T-helper 17 cell (primary cell): Measurements from ENCODE around the gene IPO13. TPM values are rescaled to one million over a fixed set of nuclear protein-coding genes. Genes with fewer than 3 reads are reported as not detected.

Source experiments
- ATAC-seq: fragments of 150-1000 bp; cut with Tn5 transposase; 2 replicates; pipeline ENCODE4 v1.10.0; 2021; ENCODE audit warnings: mild to moderate bottlenecking, moderate library complexity
- DNase-seq, 3 donors: peaks; one replicate each; pipeline versions ENCODE4 v3.0.0 to v3.0.0-alpha.2; 2020 to 2021
- H3K9me3 ChIP-seq: one replicate; pipeline ENCODE4 v1.7.0; 2013; ENCODE audit warnings: low read length, mild to moderate bottlenecking; ENCODE audit not compliant: control insufficient read depth, poor library complexity, severe bottlenecking
- H3K27ac Mint-ChIP-seq: one replicate; pipeline ENCODE4 v1.8.0; 2022; ENCODE audit warnings: mild to moderate bottlenecking, moderate library complexity, mixed read lengths
- H3K27me3 Mint-ChIP-seq: one replicate; pipeline ENCODE4 v1.8.0; 2022; ENCODE audit warnings: mixed read lengths
- H3K36me3 Mint-ChIP-seq: one replicate; pipeline ENCODE4 v1.8.0; 2022; ENCODE audit warnings: low read depth, mixed read lengths
- H3K4me1 Mint-ChIP-seq: one replicate; pipeline ENCODE4 v1.8.0; 2022; ENCODE audit warnings: mild to moderate bottlenecking, mixed read lengths
- H3K4me3 Mint-ChIP-seq: one replicate; pipeline ENCODE4 v1.8.0; 2022; ENCODE audit warnings: mild to moderate bottlenecking, moderate library complexity, mixed read lengths
- total RNA-seq, 4 donors: library from RNA in 2 of 4; stranded (reverse) in 2 of 4; gene quantifications; one replicate each; pipeline ENCODE4 v1.2.3 and lab custom pipeline; 2022 to 2026

The IPO13 gene
- total RNA-seq, 2 donors from 2014 or later: 10.6 to 12.5 TPM

- no peaks in the 10 kb centered on the region for H3K9me3 ChIP-seq
- Mint-ChIP-seq H3K36me3 (peaks cover 4% of the 10 kb centered on the region), H3K27ac (no peak overlapping the region), H3K4me3 (no peak overlapping the region), H3K27me3 (no peaks in the 10 kb centered on the region), H3K4me1 (peaks cover 20% of the 10 kb centered on the region)
- ATAC-seq (no peak), DNase-seq (no peak)
Observed at GRCh38 chr1:43985984-43986595, 39.3 kb downstream of the IPO13 start.

DNA sequence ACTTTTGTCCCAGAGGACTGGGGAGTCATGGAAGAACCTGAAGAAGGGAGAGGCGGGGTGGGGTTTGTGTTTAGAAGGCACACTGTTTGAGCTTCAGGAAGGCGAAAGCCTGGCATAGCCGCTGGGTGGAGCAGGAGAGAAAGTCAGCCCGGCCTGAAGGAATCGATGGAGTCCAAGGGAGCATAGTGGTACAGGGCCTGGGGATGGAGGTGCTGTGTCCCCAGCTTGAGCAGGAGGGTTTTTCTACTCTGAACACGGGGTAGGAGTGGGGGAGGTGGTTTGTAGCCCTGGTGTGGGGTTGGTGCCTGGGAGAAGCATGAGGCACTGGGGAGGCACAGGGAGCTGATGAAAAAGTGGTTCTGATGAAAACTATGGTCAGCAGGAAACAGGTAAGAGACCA lies 40.0 kb downstream of the IPO13 start:
- Mint-ChIP-seq H3K36me3 (peaks cover 4% of the 10 kb centered on the region), H3K27ac (no peak overlapping the region), H3K4me3 (no peak overlapping the region), H3K4me1 (peaks cover 24% of the 10 kb centered on the region), H3K27me3 (no peaks in the 10 kb centered on the region)
- ATAC-seq (no peak), DNase-seq (no peak)
- H3K9me3 ChIP-seq: no peaks in the 10 kb centered on the region

DNA sequence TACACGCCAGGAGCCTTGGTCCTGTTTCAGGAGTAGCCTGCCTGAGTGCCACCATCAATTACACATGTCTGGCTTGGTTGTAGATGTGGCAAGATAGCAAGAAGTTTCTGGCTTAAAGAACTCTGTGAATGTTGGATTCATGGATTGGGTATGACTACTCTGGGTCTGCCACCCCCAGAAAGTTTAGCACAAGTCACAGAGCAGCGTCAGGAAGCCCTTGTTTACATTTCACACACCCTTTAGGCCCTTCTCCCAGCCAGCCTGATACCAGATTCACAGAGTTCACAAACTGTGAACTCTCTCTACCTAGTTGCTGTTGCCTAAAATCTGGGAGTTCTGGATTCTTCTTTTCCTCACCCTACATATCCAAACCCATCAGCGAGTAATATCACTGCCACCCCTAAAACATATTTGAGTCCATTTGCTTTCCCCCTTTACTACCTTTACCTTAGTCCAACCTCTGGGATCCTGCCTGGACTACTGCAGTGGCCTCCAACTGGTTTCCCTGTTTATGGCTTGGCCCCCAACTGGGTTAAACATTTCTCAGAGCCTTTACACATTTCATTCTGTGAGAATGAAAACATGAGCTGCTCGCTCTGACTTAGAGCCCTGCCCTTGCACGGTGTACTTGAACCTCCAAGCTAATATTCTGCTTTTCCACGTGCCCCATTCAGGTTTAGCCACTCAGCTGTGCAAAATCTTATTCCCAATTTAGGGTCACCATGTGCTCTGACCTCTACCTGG lies 40.6 kb downstream of the IPO13 start:
- H3K4me1 Mint-ChIP-seq: peaks cover 23% of the 10 kb centered on the region
- H3K4me3 Mint-ChIP-seq: no peak overlapping the region
- no peaks in the 10 kb centered on the region for H3K9me3 ChIP-seq
- peak overlapping the region; percentile 65 for H3K27ac Mint-ChIP-seq
- no peak for ATAC-seq
- no peaks in the 10 kb centered on the region for H3K27me3 Mint-ChIP-seq
- no peak for DNase-seq
- H3K36me3 Mint-ChIP-seq: peaks cover 3% of the 10 kb centered on the region

DNA sequence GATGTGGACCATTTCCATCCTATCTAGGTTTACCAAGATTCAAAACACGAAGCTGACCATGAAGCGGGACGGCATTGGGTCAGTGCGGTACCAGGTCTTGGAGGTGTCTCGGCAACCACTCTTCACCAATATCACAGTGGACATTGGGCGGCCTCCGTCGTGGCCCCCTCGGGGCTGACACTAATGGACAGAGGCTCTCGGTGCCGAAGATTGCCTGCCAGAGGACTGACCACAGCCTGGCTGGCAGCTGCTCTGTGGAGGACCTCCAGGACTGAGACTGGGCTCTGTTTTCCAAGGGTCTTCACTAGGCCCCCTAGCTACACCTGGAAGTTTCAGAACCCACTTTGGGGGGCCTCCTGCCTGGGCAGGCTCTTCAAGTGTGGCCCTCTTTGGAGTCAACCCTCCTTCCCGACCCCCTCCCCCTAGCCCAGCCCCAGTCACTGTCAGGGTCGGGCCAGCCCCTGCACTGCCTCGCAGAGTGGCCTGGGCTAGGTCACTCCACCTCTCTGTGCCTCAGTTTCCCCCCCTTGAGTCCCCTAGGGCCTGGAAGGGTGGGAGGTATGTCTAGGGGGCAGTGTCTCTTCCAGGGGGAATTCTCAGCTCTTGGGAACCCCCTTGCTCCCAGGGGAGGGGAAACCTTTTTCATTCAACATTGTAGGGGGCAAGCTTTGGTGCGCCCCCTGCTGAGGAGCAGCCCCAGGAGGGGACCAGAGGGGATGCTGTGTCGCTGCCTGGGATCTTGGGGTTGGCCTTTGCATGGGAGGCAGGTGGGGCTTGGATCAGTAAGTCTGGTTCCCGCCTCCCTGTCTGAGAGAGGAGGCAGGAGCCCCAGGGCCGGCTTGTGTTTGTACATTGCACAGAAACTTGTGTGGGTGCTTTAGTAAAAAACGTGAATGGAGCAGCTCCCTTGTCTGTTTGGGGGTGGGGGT lies 43.8 kb downstream of the IPO13 start:
- peak overlapping the region; percentile 93 for H3K4me3 Mint-ChIP-seq
- DNase-seq (no peak), ATAC-seq (no peak)
- H3K4me1 Mint-ChIP-seq: peaks cover 19% of the 10 kb centered on the region
- no peaks in the 10 kb centered on the region for H3K36me3 Mint-ChIP-seq
- H3K27me3 Mint-ChIP-seq: no peaks in the 10 kb centered on the region
- peak overlapping the region; percentile 85 for H3K27ac Mint-ChIP-seq
- H3K9me3 ChIP-seq: no peaks in the 10 kb centered on the region

- H3K4me1 Mint-ChIP-seq: peaks cover 19% of the 10 kb centered on the region
- no peaks in the 10 kb centered on the region for H3K9me3 ChIP-seq
- H3K27me3 Mint-ChIP-seq: no peaks in the 10 kb centered on the region
- peak overlapping the region; percentile 93 for H3K4me3 Mint-ChIP-seq
- H3K36me3 Mint-ChIP-seq: no peaks in the 10 kb centered on the region
- DNase-seq: no peak
- no peak for ATAC-seq
- peak overlapping the region; percentile 85 for H3K27ac Mint-ChIP-seq
Observed at GRCh38 chr1:43991200-43991475, 44.4 kb downstream of the IPO13 start.

DNA sequence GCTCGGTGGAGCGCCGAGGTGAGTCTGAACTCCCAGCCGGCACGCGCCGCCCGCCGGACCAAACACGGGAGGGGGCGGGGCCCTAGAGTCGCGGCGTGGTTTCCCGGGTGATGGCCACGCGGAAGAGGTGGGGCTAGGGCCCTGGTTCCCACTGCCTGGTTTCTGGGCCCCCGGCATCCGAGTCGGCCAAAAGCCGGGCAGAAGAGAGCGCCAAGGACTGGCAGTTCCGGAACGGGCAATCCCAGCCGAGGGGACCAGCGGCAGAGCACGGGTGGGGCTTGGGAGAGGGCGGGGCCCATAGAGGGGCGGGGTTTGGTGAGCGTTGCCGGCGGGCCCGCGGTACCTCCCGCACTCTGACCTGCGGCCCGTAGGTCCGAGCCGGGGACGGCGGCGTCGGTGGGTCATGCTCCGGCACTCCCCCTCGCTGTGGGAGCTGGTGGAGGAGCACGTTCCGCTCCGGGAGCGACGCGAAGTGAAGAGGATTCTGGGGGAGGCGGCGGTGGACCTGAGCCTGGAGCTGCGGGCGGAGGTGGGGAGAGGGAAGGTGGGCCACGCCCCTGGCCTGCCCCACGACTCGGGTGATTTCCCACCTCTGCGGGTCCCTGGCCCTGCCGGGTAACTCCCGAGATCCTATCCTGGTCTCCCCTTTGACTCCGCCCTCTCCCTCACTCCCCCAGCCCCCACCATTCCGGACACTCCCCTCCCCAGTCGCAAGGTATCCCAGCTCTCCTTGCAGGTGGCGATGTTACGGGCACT lies 44.9 kb downstream of the IPO13 start, which contains the start of gene CCDC24:
TSS of gene CCDC24 (plus strand) at position 124 of the 756 bp plus-strand sequence. CDS start at position 404, 280 bp downstream.
- ATAC-seq (peak; percentile 86), DNase-seq (peak; percentile 56 to 74 (median 73))
- no peaks in the 10 kb centered on the region for H3K9me3 ChIP-seq
- Mint-ChIP-seq H3K4me3 (peak within 1 kb of the TSS; percentile 93), H3K27me3 (no peaks in the 10 kb centered on the region), H3K27ac (peak within 1 kb of the TSS; percentile 85), H3K36me3 (no peaks in the 10 kb centered on the region), H3K4me1 (peaks cover 20% of the 10 kb centered on the region)

DNA sequence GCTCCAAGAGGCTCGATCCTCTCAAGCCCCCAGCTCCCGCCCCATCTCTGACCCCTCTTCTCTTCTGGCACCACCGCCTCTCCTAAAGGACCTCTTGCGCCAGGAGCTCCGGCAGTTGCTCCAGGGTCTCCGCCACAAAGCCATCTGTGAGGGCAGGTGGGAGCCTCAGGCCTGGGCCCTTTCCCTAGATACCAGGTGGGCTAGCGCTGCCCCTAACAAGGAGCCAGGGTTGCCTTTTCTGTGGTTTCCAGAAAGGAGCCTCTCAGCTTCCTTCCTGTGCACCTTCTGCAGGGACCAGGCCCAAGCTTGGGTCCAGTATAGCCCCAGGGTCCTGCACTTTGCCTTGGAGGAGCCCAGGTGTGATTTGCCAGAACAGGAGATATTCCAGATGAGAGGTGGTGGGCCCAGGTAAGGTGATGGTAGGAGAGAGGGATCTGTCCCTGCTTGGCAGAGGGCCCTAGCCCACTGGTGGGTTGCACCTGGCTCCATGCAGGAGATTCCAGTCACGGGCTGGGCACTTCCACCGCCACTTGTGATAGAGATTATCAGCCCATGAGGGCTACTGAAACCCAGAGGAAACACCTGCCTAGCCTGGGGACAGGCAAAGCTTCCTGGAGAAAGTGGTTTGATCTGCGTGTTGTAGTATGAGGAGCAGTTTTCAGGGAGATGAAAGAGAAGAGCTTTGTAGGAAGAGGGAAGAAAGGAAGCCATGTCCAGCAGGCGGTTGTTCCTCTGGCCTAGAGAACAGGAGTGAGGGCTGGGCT lies 45.7 kb downstream of the IPO13 start:
- ATAC-seq (no peak), DNase-seq (no peak)
- no peaks in the 10 kb centered on the region for H3K9me3 ChIP-seq
- H3K4me3 Mint-ChIP-seq: peak overlapping the region; percentile 93
- H3K36me3 Mint-ChIP-seq: no peaks in the 10 kb centered on the region
- no peaks in the 10 kb centered on the region for H3K27me3 Mint-ChIP-seq
- H3K4me1 Mint-ChIP-seq: peaks cover 20% of the 10 kb centered on the region
- peak overlapping the region; percentile 85 for H3K27ac Mint-ChIP-seq

DNA sequence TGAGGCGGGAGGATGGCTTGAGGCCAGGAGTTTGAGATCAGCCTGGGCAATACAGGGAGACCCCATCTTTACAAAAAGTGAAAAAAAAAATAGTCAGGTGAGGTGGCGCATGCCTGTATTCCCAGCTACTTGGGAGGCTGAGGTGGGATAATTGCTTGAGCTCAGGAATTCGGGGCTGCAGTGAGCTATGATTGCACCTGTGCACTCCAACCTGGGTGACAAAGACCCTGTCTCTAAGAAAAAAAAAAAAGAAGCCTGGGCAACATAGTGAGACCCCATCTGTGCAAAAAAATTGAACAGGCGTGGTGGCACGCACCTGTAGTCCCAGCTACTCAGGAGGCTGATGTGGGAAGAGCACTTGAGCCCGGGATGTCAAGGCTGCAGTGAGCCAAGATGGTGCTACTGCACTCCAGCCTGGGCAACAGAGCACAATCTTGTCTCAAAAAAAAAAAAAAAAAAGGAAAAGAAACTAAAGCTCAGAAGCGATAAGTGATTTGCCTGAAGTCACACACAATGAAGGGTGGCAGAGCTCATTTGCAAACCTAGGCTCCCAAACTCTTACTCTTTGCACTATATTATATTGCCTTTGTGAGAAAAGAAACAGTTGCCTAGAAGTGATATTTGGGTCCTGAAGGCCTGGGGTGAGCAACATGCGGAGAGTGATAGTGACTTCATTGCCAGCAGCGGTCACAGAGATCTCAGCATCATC lies 46.6 kb downstream of the IPO13 start:
- peak overlapping the region; percentile 93 for H3K4me3 Mint-ChIP-seq
- no peaks in the 10 kb centered on the region for H3K36me3 Mint-ChIP-seq

GRCh38 chr1:43994071-43994470 lies 47.3 kb downstream of the IPO13 start:
- no peaks in the 10 kb centered on the region for H3K9me3 ChIP-seq
- Mint-ChIP-seq H3K27me3 (no peaks in the 10 kb centered on the region), H3K27ac (no peak overlapping the region), H3K4me3 (no peak overlapping the region), H3K36me3 (no peaks in the 10 kb centered on the region), H3K4me1 (peaks cover 20% of the 10 kb centered on the region)
- ATAC-seq: no peak
- DNase-seq: no peak

More for the DNA sequence above, 46.6 kb downstream of the IPO13 start:
- ATAC-seq (no peak), DNase-seq (no peak)
- H3K9me3 ChIP-seq: no peaks in the 10 kb centered on the region
- peak overlapping the region; percentile 85 for H3K27ac Mint-ChIP-seq
- H3K4me1 Mint-ChIP-seq: peaks cover 20% of the 10 kb centered on the region
- H3K27me3 Mint-ChIP-seq: no peaks in the 10 kb centered on the region

DNA sequence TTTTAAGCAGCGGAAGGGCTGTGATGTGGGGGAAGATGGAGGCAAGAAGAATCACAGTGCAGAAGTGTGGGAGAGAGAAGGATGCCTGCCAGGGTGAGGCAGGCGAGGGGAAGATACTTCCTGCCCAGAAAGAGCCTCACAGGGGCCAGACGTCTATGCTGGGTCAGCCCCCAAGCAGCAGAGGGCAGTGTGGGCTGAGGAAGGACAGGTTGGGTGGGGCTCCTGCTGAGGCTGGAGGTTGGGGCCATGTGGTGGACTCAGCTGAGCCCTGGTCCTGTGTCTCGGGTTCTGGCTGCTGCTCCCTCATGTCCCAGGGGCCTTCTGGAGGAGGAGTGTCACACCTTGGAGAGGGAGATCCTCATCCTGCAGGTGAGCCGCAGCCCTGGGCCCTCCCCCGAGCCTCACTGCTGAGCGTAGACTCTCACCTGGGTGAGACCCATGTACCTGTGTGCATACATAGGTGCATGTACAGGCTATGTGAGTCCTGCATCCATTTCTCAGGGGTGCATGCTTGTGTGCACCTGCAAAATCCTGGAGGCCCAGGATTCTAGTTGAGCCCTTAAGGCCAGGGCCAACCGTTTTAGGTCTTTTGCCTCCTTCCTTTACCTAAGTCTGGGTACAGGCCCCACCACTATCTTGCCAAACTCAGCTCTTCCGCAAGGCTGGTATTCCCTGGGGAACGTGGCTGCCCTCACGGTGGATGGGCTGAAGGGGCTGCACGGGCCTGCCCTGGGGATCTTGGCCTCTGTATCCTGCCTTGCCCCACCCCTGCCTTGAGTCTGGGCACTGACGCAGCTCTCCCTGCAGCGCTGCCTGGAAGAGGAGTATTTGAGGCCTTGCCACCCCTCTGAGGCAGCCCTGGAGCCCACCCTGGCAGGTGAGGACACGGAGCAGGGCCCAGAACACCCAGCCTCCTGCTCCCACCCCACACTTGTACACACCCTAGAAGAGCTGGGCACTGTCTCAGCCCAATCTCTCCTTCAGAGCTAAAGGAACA lies 48.3 kb downstream of the IPO13 start:
- Mint-ChIP-seq H3K27me3 (no peaks in the 10 kb centered on the region), H3K36me3 (no peaks in the 10 kb centered on the region), H3K4me1 (peaks cover 20% of the 10 kb centered on the region), H3K4me3 (no peak overlapping the region), H3K27ac (no peak overlapping the region)
- H3K9me3 ChIP-seq: no peaks in the 10 kb centered on the region
- no peak for DNase-seq
- no peak for ATAC-seq
